GM12891 (cell line): ENCODE data around the gene ATP2B2.

Source experiments
- PAX5 ChIP-seq: IDR thresholded peaks from 2 replicates; pipeline ENCODE4 v1.6.1; 2011; ENCODE audit warnings: low read length, moderate library complexity, mild to moderate bottlenecking; ENCODE audit not compliant: insufficient read depth, severe bottlenecking
- POLR2A ChIP-seq: IDR thresholded peaks from 2 replicates; pipeline ENCODE4 v1.6.1; 2011; ENCODE audit warnings: low read depth, low read length, control low read depth
- POLR2AphosphoS5 ChIP-seq: IDR thresholded peaks from 2 replicates; pipeline ENCODE4 v1.6.1; 2011; ENCODE audit warnings: low read depth, low read length, control low read depth
- POU2F2 ChIP-seq: IDR thresholded peaks from 2 replicates; pipeline ENCODE4 v1.6.1; 2011; ENCODE audit warnings: low read depth, mild to moderate bottlenecking, control low read depth, low read length, moderate library complexity
- SPI1 ChIP-seq: IDR thresholded peaks from 2 replicates; pipeline ENCODE4 v1.6.1; 2011; ENCODE audit warnings: low read depth, low read length, control low read depth
- TAF1 ChIP-seq: IDR thresholded peaks from 2 replicates; pipeline ENCODE4 v1.6.1; 2011; ENCODE audit warnings: low read depth, low read length, control low read depth

GRCh38 chr3:10333349-10333650, 172.1 kb downstream of the ATP2B2 start:
- no peak for TF ChIP-seq POLR2A
- no peak for TF ChIP-seq POLR2AphosphoS5
- TF ChIP-seq TAF1: no peak
- TF ChIP-seq SPI1: no peak
- no peak for TF ChIP-seq POU2F2
- TF ChIP-seq PAX5: no peak
